AG04450 (cell line): ENCODE measurements around the gene PARP16. TPM values are rescaled to one million over a fixed set of nuclear protein-coding genes. Genes with fewer than 3 reads are reported as not detected.

Experiments used
- CTCF ChIA-PET: fragments of 300-600, 350-600 bp; formaldehyde crosslinking; extraction: SDS; loops from one replicate; lab custom pipeline; 2022; ENCODE audit warnings: antibody characterized with exemption, inconsistent platforms; lab: Charles Lee
- POLR2A ChIA-PET: fragments of 350-600 bp; formaldehyde crosslinking; extraction: SDS; loops from one replicate; lab custom pipeline; 2021; ENCODE audit warnings: antibody characterized with exemption, inconsistent platforms; lab: Yijun Ruan, JAX
- DNase-seq: peaks from one replicate; pipeline ENCODE4 v3.0.0-alpha.2; 2011; ENCODE audit warnings: low read depth, low spot score
- H3K27ac ChIP-seq: one replicate; pipeline ENCODE4 v1.5.1; 2012; ENCODE audit warnings: low read depth, low read length, control low read depth
- H3K27me3 ChIP-seq: one replicate; pipeline ENCODE4 v1.6.0; 2012; ENCODE audit warnings: low read length; ENCODE audit not compliant: control insufficient read depth, insufficient read depth
- H3K4me3 ChIP-seq: 2 replicates; pipeline ENCODE4 v1.5.1; 2011; ENCODE audit warnings: mild to moderate bottlenecking, low read depth, low read length, control low read depth
- H3K9me3 ChIP-seq: 2 replicates; pipeline ENCODE4 v1.5.1; 2012; ENCODE audit warnings: low read length; ENCODE audit not compliant: control insufficient read depth, insufficient read depth
- CTCF ChIP-seq: IDR thresholded peaks from 2 replicates; pipeline ENCODE4 v1.5.1; 2011; ENCODE audit warnings: low read depth, low read length, control low read depth, inconsistent platforms
- polyA plus RNA-seq: library from polyadenylated mRNA; depleted of rRNA; stranded (reverse); fragments of >200 nt; gene quantifications from 2 replicates; pipeline ENCODE4 v1.2.3, GENCODE V29; 2011

PARP16 gene
- polyA plus RNA-seq, 1 experiment, result 5.3 TPM

GRCh38 chr15:65223996-65224395, 62.7 kb downstream of the PARP16 start:
- Histone ChIP-seq H3K4me3 (no peak overlapping the region), H3K27me3 (peaks cover 16% of the 10 kb centered on the region), H3K9me3 (no peaks in the 10 kb centered on the region), H3K27ac (no peak overlapping the region)
- DNase-seq, result no peak
- no peak for TF ChIP-seq CTCF
- POLR2A ChIA-PET, result interaction anchor here (0.6 kb wide), 1 partner anchor 39 kb away, joined by 3 read pairs; the partner anchor contains the start of gene CLPX
- CTCF ChIA-PET, result no interaction called here

GRCh38 chr15:65222891-65223290, 63.8 kb downstream of the PARP16 start:
- ChIA-PET POLR2A (no interaction called here), CTCF (no interaction called here)
- no peaks in the 10 kb centered on the region for H3K9me3 ChIP-seq
- no peak for TF ChIP-seq CTCF
- DNase-seq, result no peak
- no peak overlapping the region for H3K27ac ChIP-seq
- no peak overlapping the region for H3K4me3 ChIP-seq
- peaks cover 17% of the 10 kb centered on the region for H3K27me3 ChIP-seq

GRCh38 chr15:65221697-65222096, 65.0 kb downstream of the PARP16 start:
- ChIA-PET POLR2A (no interaction called here), CTCF (interaction anchor here (0.7 kb wide), 1 partner anchor 62 kb away, joined by 3 read pairs; no protein-coding TSS in a partner anchor)
- no peak overlapping the region for H3K4me3 ChIP-seq
- H3K9me3 ChIP-seq, result no peaks in the 10 kb centered on the region
- H3K27me3 ChIP-seq, result peaks cover 21% of the 10 kb centered on the region
- no peak for TF ChIP-seq CTCF
- DNase-seq, result no peak
- no peak overlapping the region for H3K27ac ChIP-seq

GRCh38 chr15:65219137-65219536, 67.5 kb downstream of the PARP16 start:
- ChIA-PET POLR2A (no interaction called here), CTCF (interaction anchor here (0.6 to 1.2 kb wide), 2 partner anchors 31 to 51 kb away, joined by 3 to 7 read pairs; no protein-coding TSS in a partner anchor)
- no peak for DNase-seq
- H3K27ac ChIP-seq, result no peak overlapping the region
- TF ChIP-seq CTCF, result no peak
- peaks cover 18% of the 10 kb centered on the region for H3K27me3 ChIP-seq
- no peaks in the 10 kb centered on the region for H3K9me3 ChIP-seq
- no peak overlapping the region for H3K4me3 ChIP-seq

- TF ChIP-seq CTCF, result no peak
- POLR2A ChIA-PET, result interaction anchor here (0.7 kb wide), 1 partner anchor 28 kb away, joined by 4 read pairs; no protein-coding TSS in a partner anchor
- Histone ChIP-seq H3K9me3 (no peaks in the 10 kb centered on the region), H3K4me3 (no peak overlapping the region), H3K27ac (no peak overlapping the region), H3K27me3 (peaks cover 13% of the 10 kb centered on the region)
- CTCF ChIA-PET, result interaction anchor here (3.0 kb wide), 1 partner anchor 53 kb away, joined by 8 read pairs; no protein-coding TSS in a partner anchor
- DNase-seq, result no peak
Observed at GRCh38 chr15:65217526-65218482, 68.9 kb downstream of the PARP16 start.
